Central memory CD8-positive, alpha-beta T cell (primary cell): ENCODE results near the gene ANKRD49.

Experiments
- ATAC-seq: fragments of 150-1000 bp; cut with Tn5 transposase; replicated peaks from 2 replicates; pipeline ENCODE4 v1.10.0; 2022; ENCODE audit warnings: mild to moderate bottlenecking, moderate FRiP score, moderate number of reproducible peaks; ENCODE audit not compliant: poor library complexity, severe bottlenecking; ENCODE audit errors: extremely low read depth
- DNase-seq, 2 donors: peaks; one replicate each; pipeline ENCODE4 v3.0.0; 2021; ENCODE audit warnings: low spot score in 2 of 2
- H3K27ac Mint-ChIP-seq: one replicate; pipeline ENCODE4 v1.8.0; 2022; ENCODE audit warnings: low read depth, mild to moderate bottlenecking, moderate library complexity, mixed read lengths
- H3K27me3 Mint-ChIP-seq: one replicate; pipeline ENCODE4 v1.8.0; 2022; ENCODE audit warnings: mixed read lengths
- H3K36me3 Mint-ChIP-seq: one replicate; pipeline ENCODE4 v1.8.0; 2022; ENCODE audit warnings: mild to moderate bottlenecking, moderate library complexity, mixed read lengths; ENCODE audit not compliant: insufficient read depth
- H3K4me1 Mint-ChIP-seq: one replicate; pipeline ENCODE4 v1.8.0; 2022; ENCODE audit warnings: mixed read lengths
- H3K4me3 Mint-ChIP-seq: one replicate; pipeline ENCODE4 v1.8.0; 2022; ENCODE audit warnings: mild to moderate bottlenecking, moderate library complexity, mixed read lengths
- H3K9me3 Mint-ChIP-seq: one replicate; pipeline ENCODE4 v1.8.0; 2022; ENCODE audit warnings: mixed read lengths

The ANKRD49 gene

DNA sequence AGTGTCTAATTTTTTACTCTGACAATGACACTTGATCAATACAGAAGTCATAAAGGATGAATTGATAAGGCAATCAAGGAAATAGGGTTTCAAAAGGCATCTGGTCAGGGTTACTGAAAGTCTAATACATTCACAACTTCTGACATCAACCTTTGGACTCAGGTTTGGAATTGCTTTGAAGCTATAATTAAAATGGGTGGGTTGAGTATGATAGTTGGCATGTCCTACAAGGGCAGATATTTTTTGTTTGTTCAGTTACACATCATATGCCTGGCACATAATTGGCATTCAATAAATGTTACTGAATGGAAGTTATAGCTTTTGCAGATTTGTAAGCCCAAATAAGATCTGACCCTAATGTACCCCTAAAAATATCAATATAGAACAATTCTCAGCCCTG lies 42.6 kb downstream of the ANKRD49 start:
- H3K27ac Mint-ChIP-seq = no peak overlapping the region
- H3K4me3 Mint-ChIP-seq = no peak overlapping the region
- DNase-seq = no peak
- peaks cover 76% of the 10 kb centered on the region for H3K27me3 Mint-ChIP-seq
- ATAC-seq = no peak
- H3K4me1 Mint-ChIP-seq = no peaks in the 10 kb centered on the region
- no peaks in the 10 kb centered on the region for H3K36me3 Mint-ChIP-seq
- H3K9me3 Mint-ChIP-seq = no peaks in the 10 kb centered on the region

GRCh38 chr11:94537031-94537600 lies 43.3 kb downstream of the ANKRD49 start:
- peaks cover 69% of the 10 kb centered on the region for H3K27me3 Mint-ChIP-seq
- no peak overlapping the region for H3K27ac Mint-ChIP-seq
- H3K4me1 Mint-ChIP-seq = no peaks in the 10 kb centered on the region
- no peaks in the 10 kb centered on the region for H3K9me3 Mint-ChIP-seq
- ATAC-seq = no peak
- no peak overlapping the region for H3K4me3 Mint-ChIP-seq
- no peaks in the 10 kb centered on the region for H3K36me3 Mint-ChIP-seq
- DNase-seq = no peak

DNA sequence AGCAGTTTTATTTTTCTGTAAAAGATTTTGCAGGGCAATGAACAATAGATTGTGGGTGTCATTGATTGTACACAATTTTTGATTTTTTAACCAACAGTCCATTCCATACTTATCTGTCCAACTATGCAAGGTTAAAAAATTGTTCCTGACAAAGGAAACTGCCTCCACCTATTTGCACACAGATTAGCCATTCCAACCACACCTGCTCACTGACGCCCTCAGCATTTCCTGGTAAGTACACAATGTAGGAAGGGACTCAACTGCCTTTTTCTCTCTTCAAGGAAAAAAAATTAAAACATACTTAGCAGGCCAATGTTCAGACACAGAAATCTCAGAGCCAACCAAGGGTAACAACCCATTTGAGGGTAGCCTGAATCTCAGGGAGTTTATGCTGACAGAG lies 45.6 kb downstream of the ANKRD49 start:
- Mint-ChIP-seq H3K27me3 (peaks cover 46% of the 10 kb centered on the region), H3K27ac (no peak overlapping the region), H3K4me1 (peaks cover 14% of the 10 kb centered on the region), H3K36me3 (peaks cover 4% of the 10 kb centered on the region), H3K4me3 (no peak overlapping the region), H3K9me3 (no peaks in the 10 kb centered on the region)
- no peak for DNase-seq
- no peak for ATAC-seq

DNA sequence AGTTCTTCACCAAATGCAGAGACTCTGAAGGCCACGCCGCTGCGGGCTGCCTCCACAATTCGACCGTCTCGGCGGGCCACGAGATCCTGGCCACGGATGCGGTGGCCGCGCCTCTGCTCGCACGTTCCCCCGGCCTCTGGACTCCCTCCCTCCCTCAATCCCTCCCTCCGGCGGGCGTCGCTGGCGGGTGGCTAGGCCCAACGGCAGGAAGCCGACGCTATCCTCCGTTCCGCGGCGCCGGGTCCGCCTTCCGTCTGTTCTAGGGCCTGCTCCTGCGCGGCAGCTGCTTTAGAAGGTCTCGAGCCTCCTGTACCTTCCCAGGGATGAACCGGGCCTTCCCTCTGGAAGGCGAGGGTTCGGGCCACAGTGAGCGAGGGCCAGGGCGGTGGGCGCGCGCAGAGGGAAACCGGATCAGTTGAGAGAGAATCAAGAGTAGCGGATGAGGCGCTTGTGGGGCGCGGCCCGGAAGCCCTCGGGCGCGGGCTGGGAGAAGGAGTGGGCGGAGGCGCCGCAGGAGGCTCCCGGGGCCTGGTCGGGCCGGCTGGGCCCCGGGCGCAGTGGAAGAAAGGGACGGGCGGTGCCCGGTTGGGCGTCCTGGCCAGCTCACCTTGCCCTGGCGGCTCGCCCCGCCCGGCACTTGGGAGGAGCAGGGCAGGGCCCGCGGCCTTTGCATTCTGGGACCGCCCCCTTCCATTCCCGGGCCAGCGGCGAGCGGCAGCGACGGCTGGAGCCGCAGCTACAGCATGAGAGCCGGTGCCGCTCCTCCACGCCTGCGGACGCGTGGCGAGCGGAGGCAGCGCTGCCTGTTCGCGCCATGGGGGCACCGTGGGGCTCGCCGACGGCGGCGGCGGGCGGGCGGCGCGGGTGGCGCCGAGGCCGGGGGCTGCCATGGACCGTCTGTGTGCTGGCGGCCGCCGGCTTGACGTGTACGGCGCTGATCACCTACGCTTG lies 50.2 kb downstream of the ANKRD49 start, which contains the start of gene FUT4:
FUT4 (plus strand) TSS at position 227 of the 951 bp plus-strand sequence; CDS start at position 440, 213 bp downstream.
- H3K36me3 Mint-ChIP-seq = peaks cover 9% of the 10 kb centered on the region
- peaks cover 12% of the 10 kb centered on the region for H3K27me3 Mint-ChIP-seq
- DNase-seq = peak; percentile 43 to 54
- no peaks in the 10 kb centered on the region for H3K9me3 Mint-ChIP-seq
- peak within 1 kb of the TSS; percentile 98 for H3K4me3 Mint-ChIP-seq
- peaks cover 38% of the 10 kb centered on the region for H3K4me1 Mint-ChIP-seq
- peak within 1 kb of the TSS; percentile 99 for H3K27ac Mint-ChIP-seq
- peak; percentile 75 for ATAC-seq

GRCh38 chr11:94544646-94545263 lies 51.0 kb downstream of the ANKRD49 start:
- DNase-seq = peak in 1 of 2 donors; percentile 12
- H3K4me1 Mint-ChIP-seq = peaks cover 39% of the 10 kb centered on the region
- peaks cover 10% of the 10 kb centered on the region for H3K36me3 Mint-ChIP-seq
- H3K9me3 Mint-ChIP-seq = no peaks in the 10 kb centered on the region
- peak overlapping the region; percentile 44 for H3K27ac Mint-ChIP-seq
- ATAC-seq = no peak
- H3K4me3 Mint-ChIP-seq = peak overlapping the region; percentile 98
- H3K27me3 Mint-ChIP-seq = peaks cover 6% of the 10 kb centered on the region

DNA sequence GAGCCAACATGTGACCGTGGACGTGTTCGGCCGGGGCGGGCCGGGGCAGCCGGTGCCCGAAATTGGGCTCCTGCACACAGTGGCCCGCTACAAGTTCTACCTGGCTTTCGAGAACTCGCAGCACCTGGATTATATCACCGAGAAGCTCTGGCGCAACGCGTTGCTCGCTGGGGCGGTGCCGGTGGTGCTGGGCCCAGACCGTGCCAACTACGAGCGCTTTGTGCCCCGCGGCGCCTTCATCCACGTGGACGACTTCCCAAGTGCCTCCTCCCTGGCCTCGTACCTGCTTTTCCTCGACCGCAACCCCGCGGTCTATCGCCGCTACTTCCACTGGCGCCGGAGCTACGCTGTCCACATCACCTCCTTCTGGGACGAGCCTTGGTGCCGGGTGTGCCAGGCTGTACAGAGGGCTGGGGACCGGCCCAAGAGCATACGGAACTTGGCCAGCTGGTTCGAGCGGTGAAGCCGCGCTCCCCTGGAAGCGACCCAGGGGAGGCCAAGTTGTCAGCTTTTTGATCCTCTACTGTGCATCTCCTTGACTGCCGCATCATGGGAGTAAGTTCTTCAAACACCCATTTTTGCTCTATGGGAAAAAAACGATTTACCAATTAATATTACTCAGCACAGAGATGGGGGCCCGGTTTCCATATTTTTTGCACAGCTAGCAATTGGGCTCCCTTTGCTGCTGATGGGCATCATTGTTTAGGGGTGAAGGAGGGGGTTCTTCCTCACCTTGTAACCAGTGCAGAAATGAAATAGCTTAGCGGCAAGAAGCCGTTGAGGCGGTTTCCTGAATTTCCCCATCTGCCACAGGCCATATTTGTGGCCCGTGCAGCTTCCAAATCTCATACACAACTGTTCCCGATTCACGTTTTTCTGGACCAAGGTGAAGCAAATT lies 51.7 kb downstream of the ANKRD49 start:
- Mint-ChIP-seq H3K9me3 (no peaks in the 10 kb centered on the region), H3K4me1 (peaks cover 47% of the 10 kb centered on the region), H3K4me3 (peak overlapping the region; percentile 98), H3K27me3 (no peaks in the 10 kb centered on the region), H3K27ac (peak overlapping the region; percentile 44), H3K36me3 (peaks cover 10% of the 10 kb centered on the region)
- no peak for DNase-seq
- no peak for ATAC-seq

DNA sequence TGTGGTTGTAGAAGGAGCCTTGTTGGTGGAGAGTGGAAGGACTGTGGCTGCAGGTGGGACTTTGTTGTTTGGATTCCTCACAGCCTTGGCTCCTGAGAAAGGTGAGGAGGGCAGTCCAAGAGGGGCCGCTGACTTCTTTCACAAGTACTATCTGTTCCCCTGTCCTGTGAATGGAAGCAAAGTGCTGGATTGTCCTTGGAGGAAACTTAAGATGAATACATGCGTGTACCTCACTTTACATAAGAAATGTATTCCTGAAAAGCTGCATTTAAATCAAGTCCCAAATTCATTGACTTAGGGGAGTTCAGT lies 52.3 kb downstream of the ANKRD49 start:
- H3K36me3 Mint-ChIP-seq = peaks cover 10% of the 10 kb centered on the region
- H3K4me1 Mint-ChIP-seq = peaks cover 49% of the 10 kb centered on the region
- DNase-seq (no peak), ATAC-seq (no peak)
- no peak overlapping the region for H3K27ac Mint-ChIP-seq
- no peaks in the 10 kb centered on the region for H3K27me3 Mint-ChIP-seq
- no peaks in the 10 kb centered on the region for H3K9me3 Mint-ChIP-seq
- H3K4me3 Mint-ChIP-seq = peak overlapping the region; percentile 98

DNA sequence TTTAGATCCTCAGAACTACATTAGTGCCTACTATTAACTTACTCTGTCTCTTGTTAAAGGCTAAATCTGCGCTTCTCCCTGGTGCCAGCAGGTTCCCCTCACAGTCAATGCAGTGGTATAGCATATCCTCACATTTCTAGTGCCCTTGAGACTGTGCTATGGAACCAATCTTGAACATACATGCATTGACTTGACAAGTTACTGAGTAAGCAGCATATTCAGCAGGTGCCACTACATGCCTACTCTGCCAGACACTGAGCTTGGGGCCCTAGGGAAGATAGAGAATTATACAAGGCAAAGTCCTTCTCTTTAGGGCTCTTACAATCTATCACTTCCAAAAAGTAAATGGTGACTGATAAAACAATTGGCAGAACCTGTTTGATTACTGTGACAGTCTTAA lies 53.1 kb downstream of the ANKRD49 start:
- Mint-ChIP-seq H3K27me3 (no peaks in the 10 kb centered on the region), H3K4me3 (peak overlapping the region; percentile 98), H3K4me1 (peaks cover 49% of the 10 kb centered on the region), H3K27ac (no peak overlapping the region), H3K36me3 (peaks cover 12% of the 10 kb centered on the region), H3K9me3 (no peaks in the 10 kb centered on the region)
- no peak for DNase-seq
- ATAC-seq = no peak

- peaks cover 35% of the 10 kb centered on the region for H3K4me1 Mint-ChIP-seq
- ATAC-seq (no peak), DNase-seq (no peak)
- no peaks in the 10 kb centered on the region for H3K9me3 Mint-ChIP-seq
- H3K4me3 Mint-ChIP-seq = no peak overlapping the region
- no peak overlapping the region for H3K27ac Mint-ChIP-seq
- H3K27me3 Mint-ChIP-seq = no peaks in the 10 kb centered on the region
- peaks cover 9% of the 10 kb centered on the region for H3K36me3 Mint-ChIP-seq
Observed at GRCh38 chr11:94549146-94549545, 55.4 kb downstream of the ANKRD49 start.
